HCT116 (cell line): Measurements from ENCODE around the gene RPS6KA2. TPM values are rescaled to one million over a fixed set of nuclear protein-coding genes. Genes with fewer than 3 reads are reported as not detected.

Source experiments
- ATAC-seq: fragments of 200-7000 bp; cut with Tn5 transposase; 2 replicates; pipeline ENCODE4 v1.9.1; 2020; ENCODE audit warnings: mild to moderate bottlenecking, moderate library complexity
- BruUV-seq: library from RNA; stranded (reverse); fragments of 400-500 nt; replicated peaks from 2 replicates; lab custom pipeline; 2021; lab: Mats Ljungman, UMichigan
- CTCF ChIA-PET: fragments of 300-600 bp; sonication (Branson Sonifier 250); formaldehyde crosslinking; loops from one replicate; lab custom pipeline; 2021; ENCODE audit warnings: antibody characterized with exemption; lab: Charles Lee
- POLR2A ChIA-PET: fragments of 300-600, 350-600 bp; sonication (Branson Sonifier 250); formaldehyde crosslinking; loops from one replicate; lab custom pipeline; 2021; ENCODE audit warnings: antibody characterized with exemption; lab: Charles Lee
- RAD21 ChIA-PET, 2 experiments: fragments of 300-600 bp; sonication (Branson Sonifier 250); formaldehyde crosslinking; loops; one replicate each; lab custom pipeline; 2023; ENCODE audit warnings: low total read pairs in 2 of 2; ENCODE audit not compliant: uncharacterized antibody in 2 of 2, unreplicated experiment in 2 of 2, low non-redundant PET in 1 of 2; lab: Charles Lee
- DNase-seq: peaks from one replicate; pipeline ENCODE4 v3.0.0-alpha.2; 2010; ENCODE audit warnings: low read depth, low spot score
- H2AFZ ChIP-seq: fragments of 200-600 bp; shearing (Covaris generic), sonication (generic); 2 replicates; pipeline ENCODE4 v1.6.1; 2017; ENCODE audit warnings: low read depth, mixed run types, mixed read lengths, antibody characterized with exemption, low read length; ENCODE audit not compliant: poor library complexity, severe bottlenecking
- H3K27ac ChIP-seq: 2 replicates; pipeline ENCODE4 v1.5.1; 2012; ENCODE audit warnings: low read depth, low read length
- H3K27me3 ChIP-seq: fragments of 200-600 bp; sonication (generic); 2 replicates; pipeline ENCODE4 v1.6.1; 2016; ENCODE audit warnings: mixed run types, low read length, mixed read lengths; ENCODE audit not compliant: insufficient read depth
- H3K36me3 ChIP-seq, 2 experiments: fragments of 200-500 bp in 1 of 2; fragments of 200-600 bp in 1 of 2; sonication (Bioruptor generic) in 1 of 2; sonication (generic) in 1 of 2; 2 replicates each; pipeline versions ENCODE4 v1.5.1 to v1.6.1; 2014 to 2016; ENCODE audit warnings: low read length in 2 of 2, inconsistent platforms in 1 of 2, mixed read lengths in 1 of 2, mixed run types in 1 of 2; ENCODE audit not compliant: insufficient read depth in 2 of 2, control insufficient read depth in 1 of 2
- H3K4me1 ChIP-seq, 2 experiments: fragments of 200-600 bp in 1 of 2; sonication (generic) in 1 of 2; 2 replicates each; pipeline versions ENCODE4 v1.5.1 to v1.6.1; 2012 to 2017; ENCODE audit warnings: low read length in 2 of 2, inconsistent platforms in 1 of 2, mild to moderate bottlenecking in 1 of 2, mixed read lengths in 1 of 2, mixed run types in 1 of 2, moderate library complexity in 1 of 2; ENCODE audit not compliant: insufficient read depth in 2 of 2, control insufficient read depth in 1 of 2
- H3K4me2 ChIP-seq: fragments of 200-600 bp; sonication (generic); 2 replicates; pipeline ENCODE4 v1.6.1; 2017; ENCODE audit warnings: mixed run types, low read length, mixed read lengths
- H3K4me3 ChIP-seq, 2 experiments: fragments of 200-600 bp in 1 of 2; sonication (generic) in 1 of 2; replicated peaks in 1 of 2; 2 replicates each; pipeline ENCODE4 v1.5.1; 2011 to 2016; ENCODE audit warnings: low read length in 2 of 2, control low read depth in 1 of 2, low read depth in 1 of 2, mild to moderate bottlenecking in 1 of 2, mixed read lengths in 1 of 2, mixed run types in 1 of 2
- H3K79me2 ChIP-seq: fragments of 200-600 bp; sonication (generic); 2 replicates; pipeline ENCODE4 v1.6.1; 2017; ENCODE audit warnings: mild to moderate bottlenecking, mixed run types, low read length, moderate library complexity, mixed read lengths; ENCODE audit not compliant: insufficient read depth
- H3K9ac ChIP-seq: fragments of 200-600 bp; sonication (generic); 2 replicates; pipeline ENCODE4 v1.6.1; 2016; ENCODE audit warnings: low read length, mixed read lengths
- H3K9me2 ChIP-seq: fragments of 200-600 bp; sonication (generic), shearing (Covaris generic); 2 replicates; pipeline ENCODE4 v1.6.1; 2017; ENCODE audit warnings: mixed run types, mild to moderate bottlenecking, moderate library complexity; ENCODE audit not compliant: insufficient read depth
- H3K9me3 ChIP-seq, 2 experiments: fragments of 200-500 bp in 1 of 2; fragments of 200-600 bp in 1 of 2; sonication (Bioruptor generic) in 1 of 2; sonication (generic) in 1 of 2; 2 replicates each; pipeline ENCODE4 v1.6.1; 2014 to 2017; ENCODE audit warnings: low read length in 2 of 2, mixed read lengths in 2 of 2, inconsistent platforms in 1 of 2, low read depth in 1 of 2, mild to moderate bottlenecking in 1 of 2, mixed run types in 1 of 2, moderate library complexity in 1 of 2; ENCODE audit not compliant: control insufficient read depth in 1 of 2, insufficient read depth in 1 of 2
- H4K20me1 ChIP-seq: fragments of 200-600 bp; sonication (generic), shearing (Covaris generic); 2 replicates; pipeline ENCODE4 v1.6.1; 2017; ENCODE audit warnings: mixed run types, mild to moderate bottlenecking, moderate library complexity; ENCODE audit not compliant: insufficient read depth
- ELF1 ChIP-seq: IDR thresholded peaks from 2 replicates; pipeline ENCODE4 v1.6.1; 2012; ENCODE audit warnings: low read depth, borderline replicate concordance
- EZH2 ChIP-seq: fragments of 200-600 bp; sonication (generic); IDR thresholded peaks from 2 replicates; pipeline ENCODE4 v1.6.1; 2017; ENCODE audit warnings: antibody characterized with exemption, mixed run types
- EZH2phosphoT487 ChIP-seq: fragments of 200-600 bp; IDR thresholded peaks from 2 replicates; pipeline ENCODE4 v1.6.1; 2018; ENCODE audit warnings: antibody characterized with exemption, borderline replicate concordance
- JUND ChIP-seq: IDR thresholded peaks from 2 replicates; pipeline ENCODE4 v1.6.1; 2012
- RAD21 ChIP-seq: IDR thresholded peaks from 2 replicates; pipeline ENCODE4 v1.6.1; 2012; ENCODE audit warnings: low read depth, mild to moderate bottlenecking
- SIN3A ChIP-seq: IDR thresholded peaks from 2 replicates; pipeline ENCODE4 v1.6.1; 2012; ENCODE audit warnings: low read depth
- SRF ChIP-seq: IDR thresholded peaks from 2 replicates; pipeline ENCODE4 v1.6.1; 2012; ENCODE audit warnings: low read depth
- TCF7L2 ChIP-seq: IDR thresholded peaks from 2 replicates; pipeline ENCODE4 v1.7.0; 2011; ENCODE audit warnings: borderline replicate concordance, inconsistent platforms; ENCODE audit not compliant: insufficient read depth, insufficient read length; ENCODE audit errors: extremely low read depth
- ZBTB33 ChIP-seq: IDR thresholded peaks from 2 replicates; pipeline ENCODE4 v1.6.1; 2011; ENCODE audit warnings: mild to moderate bottlenecking, low read length, moderate library complexity; ENCODE audit not compliant: insufficient replicate concordance; ENCODE audit errors: extremely low read depth
- ZFX ChIP-seq: fragments of 450-650 bp; IDR thresholded peaks from 2 replicates; pipeline ENCODE4 v1.6.1; 2017
- ZNF274 ChIP-seq: fragments of 200-500 bp; sonication (Bioruptor generic); IDR thresholded peaks from 2 replicates; pipeline ENCODE4 v1.6.1; 2014; ENCODE audit warnings: mild to moderate bottlenecking, low read depth, low read length, inconsistent platforms
- intact Hi-C: fragments of 100-400 bp; cut with micrococcal nuclease; formaldehyde crosslinking; loops from 2 replicates; pipeline ENCODE4 v1.10.0; 2022
- total RNA-seq: library from RNA; stranded (reverse); gene quantifications from one replicate; pipeline ENCODE4 v1.2.1, GENCODE V29; 2021; ENCODE audit not compliant: unreplicated experiment
- TF ChIP-seq, protein P1 (sequence below): IDR thresholded peaks from 2 replicates; pipeline ENCODE4 v1.6.1; 2012
- TF ChIP-seq, protein P2 (sequence below): IDR thresholded peaks from 2 replicates; pipeline ENCODE4 v1.6.1; 2012
- TF ChIP-seq, protein P3 (sequence below), 3 experiments: fragments of 200-600 bp in 1 of 3; sonication (generic) in 1 of 3; IDR thresholded peaks in 2 of 3; conservative IDR thresholded peaks in 1 of 3; 2 replicates each; pipeline ENCODE4 v1.5.1; 2012 to 2017; ENCODE audit warnings: low read depth in 2 of 3, low read length in 2 of 3, antibody characterized with exemption in 1 of 3, borderline replicate concordance in 1 of 3, control low read depth in 1 of 3, mild to moderate bottlenecking in 1 of 3, mixed read lengths in 1 of 3, mixed run types in 1 of 3, moderate library complexity in 1 of 3; ENCODE audit not compliant: insufficient read depth in 1 of 3

Gene RPS6KA2
- total RNA-seq, 1 experiment from 2014 or later = 8.5 TPM

GRCh38 chr6:166645896-166646295, 18.8 kb upstream of the RPS6KA2 start:
- peaks cover 0 to 8% of the 10 kb centered on the region in 2 experiments; a peak in 2 of 4 replicates for H3K4me1 ChIP-seq
- CTCF ChIA-PET = no interaction called here

DNA sequence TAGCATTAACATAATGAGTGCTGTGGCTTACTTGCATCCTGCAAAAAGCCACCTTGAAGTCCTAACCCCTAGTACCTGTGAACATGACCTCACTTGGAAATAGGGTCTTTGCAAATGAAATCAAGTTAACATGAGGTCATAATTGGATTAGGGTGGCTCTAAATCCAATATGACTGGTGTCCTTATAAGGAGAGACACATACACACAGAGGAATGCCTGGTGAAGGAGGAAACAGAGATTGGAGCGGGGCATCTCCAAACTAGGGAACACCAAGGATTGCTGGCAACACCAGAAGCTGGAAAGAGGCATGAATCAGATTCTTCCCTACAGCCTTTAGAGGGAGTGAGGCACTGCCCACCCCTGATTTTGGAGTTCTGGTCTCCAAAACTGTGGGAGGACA, 17.6 kb upstream of the RPS6KA2 start:
- no peak for ATAC-seq
- intact Hi-C loops = no loop called here
- CTCF ChIA-PET = no interaction called here
- TF ChIP-seq ZFX = no peak
- no peak for TF ChIP-seq ELF1
- TF ChIP-seq SIN3A = no peak
- TF ChIP-seq, protein P1, sequence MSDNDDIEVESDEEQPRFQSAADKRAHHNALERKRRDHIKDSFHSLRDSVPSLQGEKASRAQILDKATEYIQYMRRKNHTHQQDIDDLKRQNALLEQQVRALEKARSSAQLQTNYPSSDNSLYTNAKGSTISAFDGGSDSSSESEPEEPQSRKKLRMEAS = no peak
- TF ChIP-seq TCF7L2 = no peak
- TF ChIP-seq, protein P2, sequence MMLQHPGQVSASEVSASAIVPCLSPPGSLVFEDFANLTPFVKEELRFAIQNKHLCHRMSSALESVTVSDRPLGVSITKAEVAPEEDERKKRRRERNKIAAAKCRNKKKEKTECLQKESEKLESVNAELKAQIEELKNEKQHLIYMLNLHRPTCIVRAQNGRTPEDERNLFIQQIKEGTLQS = no peak
- no peak for TF ChIP-seq EZH2phosphoT487
- TF ChIP-seq ZNF274 = no peak
- TF ChIP-seq SRF = no peak
- TF ChIP-seq ZBTB33 = no peak
- no peak for TF ChIP-seq RAD21
- no peak for TF ChIP-seq EZH2
- TF ChIP-seq JUND = no peak

More at GRCh38 chr6:166645896-166646295, 18.8 kb upstream of the RPS6KA2 start:
- Histone ChIP-seq H3K9me2 (no peaks in the 10 kb centered on the region), H3K36me3 (no peaks in the 10 kb centered on the region), H3K9ac (no peak overlapping the region), H2AFZ (no peak overlapping the region), H3K27me3 (no peaks in the 10 kb centered on the region), H3K27ac (no peak overlapping the region)
- DNase-seq = no peak
- RAD21 ChIA-PET = no interaction called here
- POLR2A ChIA-PET = no interaction called here
- intact Hi-C loops = no loop called here
- no TSS peak for BruUV-seq
- TF ChIP-seq RAD21 (no peak), SRF (no peak)
- TF ChIP-seq, protein P2 = no peak
- TF ChIP-seq, protein P3, sequence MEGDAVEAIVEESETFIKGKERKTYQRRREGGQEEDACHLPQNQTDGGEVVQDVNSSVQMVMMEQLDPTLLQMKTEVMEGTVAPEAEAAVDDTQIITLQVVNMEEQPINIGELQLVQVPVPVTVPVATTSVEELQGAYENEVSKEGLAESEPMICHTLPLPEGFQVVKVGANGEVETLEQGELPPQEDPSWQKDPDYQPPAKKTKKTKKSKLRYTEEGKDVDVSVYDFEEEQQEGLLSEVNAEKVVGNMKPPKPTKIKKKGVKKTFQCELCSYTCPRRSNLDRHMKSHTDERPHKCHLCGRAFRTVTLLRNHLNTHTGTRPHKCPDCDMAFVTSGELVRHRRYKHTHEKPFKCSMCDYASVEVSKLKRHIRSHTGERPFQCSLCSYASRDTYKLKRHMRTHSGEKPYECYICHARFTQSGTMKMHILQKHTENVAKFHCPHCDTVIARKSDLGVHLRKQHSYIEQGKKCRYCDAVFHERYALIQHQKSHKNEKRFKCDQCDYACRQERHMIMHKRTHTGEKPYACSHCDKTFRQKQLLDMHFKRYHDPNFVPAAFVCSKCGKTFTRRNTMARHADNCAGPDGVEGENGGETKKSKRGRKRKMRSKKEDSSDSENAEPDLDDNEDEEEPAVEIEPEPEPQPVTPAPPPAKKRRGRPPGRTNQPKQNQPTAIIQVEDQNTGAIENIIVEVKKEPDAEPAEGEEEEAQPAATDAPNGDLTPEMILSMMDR (IDR thresholded peaks at IDR 0.05 in 2 of 3, conservative IDR thresholded peaks at IDR 0.05 in 1 of 3; ENCODE audit: borderline replicate concordance in 1 of 3, insufficient read depth in 1 of 3, low read depth in 2 of 3, low read length in 2 of 3) = no peak
- TF ChIP-seq, all 23 proteins: peak for 0
- H3K79me2 ChIP-seq = no peaks in the 10 kb centered on the region
- no peak overlapping the region for H3K4me3 ChIP-seq
- H3K9me3 ChIP-seq = peaks cover 0 to 4% of the 10 kb centered on the region in 2 experiments; a peak in 1 of 4 replicates
- ATAC-seq = no peak
- H4K20me1 ChIP-seq = no peaks in the 10 kb centered on the region
- no peak overlapping the region for H3K4me2 ChIP-seq

More for the DNA sequence above, 17.6 kb upstream of the RPS6KA2 start:
- Histone ChIP-seq H3K4me1 (peaks cover 3 to 17% of the 10 kb centered on the region in 2 experiments; a peak in 3 of 4 replicates), H3K27me3 (no peaks in the 10 kb centered on the region), H3K27ac (no peak overlapping the region), H3K4me2 (no peak overlapping the region), H3K9me3 (peaks cover 0 to 4% of the 10 kb centered on the region in 2 experiments; a peak in 1 of 4 replicates), H3K9me2 (no peaks in the 10 kb centered on the region), H3K9ac (no peak overlapping the region), H3K36me3 (no peaks in the 10 kb centered on the region), H4K20me1 (no peaks in the 10 kb centered on the region), H3K4me3 (no peak overlapping the region), H3K79me2 (no peaks in the 10 kb centered on the region), H2AFZ (no peak overlapping the region)
- no TSS peak for BruUV-seq
- ChIA-PET RAD21 (no interaction called here), POLR2A (no interaction called here)
- DNase-seq = no peak
